Esophagus squamous epithelium (tissue), 5 donors: ENCODE measurements around the gene WDR33. TPM values are rescaled to one million over a fixed set of nuclear protein-coding genes. Genes with fewer than 3 reads are reported as not detected.

Experiments
- DNase-seq: peaks from one replicate; lab custom pipeline; 2025; lab: John Stamatoyannopoulos, UW
- H3K27ac ChIP-seq, 4 donors: fragments of 200-600 bp; sonication (generic); one replicate each; pipeline ENCODE4 v1.5.1; 2016 to 2019; ENCODE audit warnings: mild to moderate bottlenecking in 1 of 4
- H3K27me3 ChIP-seq, 4 donors: fragments of 200-600 bp; sonication (generic); 1 replicate in 3 of 4; 2 replicates in 1 of 4; pipeline versions ENCODE4 v1.5.1 to v1.6.0; 2017 to 2021; ENCODE audit warnings: antibody characterized with exemption in 1 of 4
- H3K36me3 ChIP-seq, 3 donors: fragments of 200-600 bp; sonication (generic); one replicate each; pipeline ENCODE4 v1.5.1; 2016 to 2019
- H3K4me1 ChIP-seq, 3 donors: fragments of 200-600 bp; sonication (generic); one replicate each; pipeline ENCODE4 v1.5.1; 2017 to 2019
- H3K4me3 ChIP-seq, 4 donors: fragments of 200-600 bp; sonication (generic); 1 replicate in 3 of 4; 2 replicates in 1 of 4; pipeline ENCODE4 v1.5.1; 2016 to 2019; ENCODE audit warnings: mild to moderate bottlenecking in 2 of 4, moderate library complexity in 1 of 4
- H3K9me3 ChIP-seq, 3 donors: fragments of 200-600 bp; sonication (generic); one replicate each; pipeline ENCODE4 v1.5.1; 2016 to 2019
- CTCF ChIP-seq, 6 experiments: fragments of 450-650 bp in 4 of 6; fragments of 200-600 bp in 2 of 6; sonication (generic) in 2 of 6; IDR thresholded peaks; one replicate each; pipeline ENCODE4 v1.5.1; 2016 to 2019; ENCODE audit warnings: antibody characterized with exemption in 6 of 6, mild to moderate bottlenecking in 4 of 6, moderate library complexity in 4 of 6
- POLR2A ChIP-seq, 4 donors: fragments of 450-650 bp; IDR thresholded peaks; one replicate each; pipeline ENCODE4 v1.6.1; 2017; ENCODE audit warnings: antibody characterized with exemption in 4 of 4, mild to moderate bottlenecking in 4 of 4, moderate library complexity in 3 of 4
- WGBS, 2 donors: methylation state at CpG; one replicate each; pipeline ENCODE4 v1.1.5; 2018; 5-methylcytosine and 5-hydroxymethylcytosine counted together
- intact Hi-C: fragments of 100-400 bp; cut with DNase I; formaldehyde crosslinking; loops from one replicate; pipeline ENCODE4 v1.15.0; 2022
- total RNA-seq, 4 donors: library from RNA; depleted of rRNA; stranded (reverse); fragments of >200 nt; gene quantifications; one replicate each; pipeline ENCODE4 v1.1.0, GENCODE V29; 2016
- donor health status: DM: yes; HTN: yes; CAD: no.

WDR33 gene
- total RNA-seq, 4 donors from 2014 or later, result 15.6 to 41.8 (median 26.0) TPM

GRCh38 chr2:127656569-127657231 lies 154.3 kb downstream of the WDR33 start:
- Histone ChIP-seq H3K27me3 (no peaks in the 10 kb centered on the region), H3K36me3 (peaks cover 0 to 23% (median 0%) of the 10 kb centered on the region in 3 donors), H3K4me3 (no peak overlapping the region), H3K27ac (peak overlapping the region in 3 of 4 donors; percentile 36 to 87 (median 78)), H3K9me3 (no peaks in the 10 kb centered on the region), H3K4me1 (peaks cover under 1 to 89% (median 43%) of the 10 kb centered on the region in 3 donors)
- no peak for DNase-seq
- 78 to 80% methylated on average over 8 to 14 of the region's 15 CpGs for WGBS, 2 donors
- TF ChIP-seq POLR2A (IDR thresholded peaks at IDR 0.05) (no peak), CTCF (IDR thresholded peaks at IDR 0.05) (no peak)
- intact Hi-C loops, result no loop called here

GRCh38 chr2:127655209-127656073 lies 155.5 kb downstream of the WDR33 start:
- no peak for TF ChIP-seq POLR2A (IDR thresholded peaks at IDR 0.05)
- TF ChIP-seq CTCF (IDR thresholded peaks at IDR 0.05), result no peak
- 73 to 82% methylated on average over 12 to 13 of the region's 16 CpGs for WGBS, 2 donors
- Histone ChIP-seq H3K27me3 (no peaks in the 10 kb centered on the region), H3K36me3 (peaks cover 0 to 23% (median 0%) of the 10 kb centered on the region in 3 donors), H3K27ac (peak overlapping the region in 3 of 4 donors; percentile 53 to 78 (median 63)), H3K4me3 (no peak overlapping the region), H3K4me1 (peaks cover 0 to 88% (median 42%) of the 10 kb centered on the region in 3 donors), H3K9me3 (no peaks in the 10 kb centered on the region)
- intact Hi-C loops, result no loop called here
- DNase-seq, result no peak

- intact Hi-C loops, result no loop called here
- Histone ChIP-seq H3K27me3 (no peaks in the 10 kb centered on the region), H3K4me3 (no peak overlapping the region), H3K4me1 (peaks cover 0 to 88% (median 44%) of the 10 kb centered on the region in 3 donors), H3K36me3 (peaks cover 0 to 23% (median 0%) of the 10 kb centered on the region in 3 donors), H3K27ac (peak overlapping the region in 3 of 4 donors; percentile 53 to 78 (median 63)), H3K9me3 (no peaks in the 10 kb centered on the region)
- TF ChIP-seq CTCF (IDR thresholded peaks at IDR 0.05) (no peak), POLR2A (IDR thresholded peaks at IDR 0.05) (no peak)
- no peak for DNase-seq
- 87% methylated on average over 3 of the region's 8 CpGs; no CpG with 5 or more reads in 1 of the 2 donors for WGBS, 2 donors
These were observed 156.2 kb downstream of the WDR33 start for GRCh38 chr2:127654838-127655175.

GRCh38 chr2:127654084-127654837 lies 156.7 kb downstream of the WDR33 start:
- Histone ChIP-seq H3K4me1 (peaks cover 3 to 88% (median 43%) of the 10 kb centered on the region in 3 donors), H3K36me3 (peaks cover 0 to 23% (median 0%) of the 10 kb centered on the region in 3 donors), H3K9me3 (no peaks in the 10 kb centered on the region), H3K4me3 (no peak overlapping the region), H3K27ac (peak overlapping the region in 3 of 4 donors; percentile 58 to 78 (median 63)), H3K27me3 (no peaks in the 10 kb centered on the region)
- 84 to 93% methylated on average over 5 to 8 of the region's 24 CpGs for WGBS, 2 donors
- no peak for TF ChIP-seq CTCF (IDR thresholded peaks at IDR 0.05)
- TF ChIP-seq POLR2A (IDR thresholded peaks at IDR 0.05), result no peak
- no peak for DNase-seq
- intact Hi-C loops, result no loop called here
